Fibroblast of lung (primary cell): ENCODE results near the gene NFAT5. TPM values are rescaled to one million over a fixed set of nuclear protein-coding genes. Genes with fewer than 3 reads are reported as not detected.

Source experiments
- DNase-seq, 2 donors: peaks; one replicate each; pipeline versions ENCODE4 v3.0.0 to v3.0.0-alpha.2; 2010; ENCODE audit warnings: low read depth in 2 of 2
- H2AFZ ChIP-seq: 2 replicates; pipeline ENCODE4 v1.5.1; 2012; ENCODE audit warnings: low read length, control low read depth, inconsistent platforms
- H3K27ac ChIP-seq: 2 replicates; pipeline ENCODE4 v1.5.1; 2011; ENCODE audit warnings: low read length, control low read depth; ENCODE audit not compliant: insufficient read depth
- H3K27me3 ChIP-seq: 2 replicates; pipeline ENCODE4 v1.5.1; 2011; ENCODE audit warnings: mild to moderate bottlenecking, low read length; ENCODE audit not compliant: control insufficient read depth, insufficient read depth
- H3K36me3 ChIP-seq: 2 replicates; pipeline ENCODE4 v1.5.1; 2011; ENCODE audit warnings: low read length; ENCODE audit not compliant: control insufficient read depth, insufficient read depth
- H3K4me1 ChIP-seq: 2 replicates; pipeline ENCODE4 v1.5.1; 2011; ENCODE audit warnings: low read length; ENCODE audit not compliant: control insufficient read depth, insufficient read depth; ENCODE audit errors: extremely low read depth
- H3K4me2 ChIP-seq: 2 replicates; pipeline ENCODE4 v1.5.1; 2011; ENCODE audit warnings: low read length, control low read depth; ENCODE audit not compliant: insufficient read depth; ENCODE audit errors: extremely low read depth
- H3K4me3 ChIP-seq, 4 experiments: fragments of 200-600 bp in 1 of 4; sonication (generic) in 1 of 4; replicated peaks in 1 of 4; 2 replicates each; pipeline ENCODE4 v1.5.1; 2011 to 2016; ENCODE audit warnings: low read length in 4 of 4, low read depth in 3 of 4, mild to moderate bottlenecking in 3 of 4, control low read depth in 2 of 4, inconsistent platforms in 1 of 4, mixed read lengths in 1 of 4; ENCODE audit not compliant: insufficient read depth in 1 of 4; ENCODE audit errors: control extremely low read depth in 1 of 4
- H3K79me2 ChIP-seq: 2 replicates; pipeline ENCODE4 v1.5.1; 2012; ENCODE audit warnings: mild to moderate bottlenecking, low read length, inconsistent platforms; ENCODE audit not compliant: control insufficient read depth, insufficient read depth
- H3K9ac ChIP-seq: 2 replicates; pipeline ENCODE4 v1.5.1; 2011; ENCODE audit warnings: mild to moderate bottlenecking, low read length, control low read depth; ENCODE audit not compliant: insufficient read depth
- H3K9me3 ChIP-seq: 2 replicates; pipeline ENCODE4 v1.5.1; 2012; ENCODE audit warnings: low read depth, low read length; ENCODE audit not compliant: control insufficient read depth, insufficient read depth
- H4K20me1 ChIP-seq: 2 replicates; pipeline ENCODE4 v1.5.1; 2011; ENCODE audit warnings: low read length; ENCODE audit not compliant: control insufficient read depth, insufficient read depth; ENCODE audit errors: extremely low read depth
- CTCF ChIP-seq, 2 donors: IDR thresholded peaks in 1 of 2; conservative IDR thresholded peaks in 1 of 2; 1 replicate in 1 of 2; 2 replicates in 1 of 2; pipeline ENCODE4 v1.5.1; 2011 to 2012; ENCODE audit warnings: low read length in 2 of 2, control low read depth in 1 of 2, inconsistent platforms in 1 of 2, low read depth in 1 of 2, mild to moderate bottlenecking in 1 of 2
- EZH2 ChIP-seq: IDR thresholded peaks from 2 replicates; pipeline ENCODE4 v1.5.1; 2012; ENCODE audit warnings: low read length, control low read depth, mild to moderate bottlenecking; ENCODE audit errors: missing control alignments
- polyA plus RNA-seq, 2 donors: library from polyadenylated mRNA; depleted of rRNA in 1 of 2; stranded (reverse) in 1 of 2; unstranded in 1 of 2; fragments of >200 nt; gene quantifications; 2 replicates each; pipeline ENCODE4 v1.2.1, GENCODE V29; 2011 to 2012; ENCODE audit warnings: missing spikeins in 1 of 2
- total RNA-seq: library from RNA; depleted of rRNA; stranded (reverse); fragments of >200 nt; gene quantifications from 2 replicates; pipeline ENCODE4 v1.2.1, GENCODE V29; 2014

The NFAT5 gene
- total and polyA plus RNA-seq, 2 donors (not counting 1 experiment from before 2014, with no cell fraction given), result 33.4 to 39.4 TPM

GRCh38 chr16:69520800-69521602 is 44.8 kb upstream of the NFAT5 start:
- DNase-seq, result peak in 1 of 2 donors; percentile 55
- Histone ChIP-seq H3K79me2 (no peaks in the 10 kb centered on the region), H3K4me3 (no peak overlapping the region), H3K9ac (no peak overlapping the region), H2AFZ (peak overlapping the region; percentile 15), H4K20me1 (no peaks in the 10 kb centered on the region), H3K4me1 (no peaks in the 10 kb centered on the region), H3K4me2 (no peak overlapping the region), H3K27ac (no peak overlapping the region), H3K9me3 (no peaks in the 10 kb centered on the region), H3K36me3 (no peaks in the 10 kb centered on the region), H3K27me3 (no peaks in the 10 kb centered on the region)
- TF ChIP-seq EZH2 (no peak), CTCF (conservative IDR thresholded peaks at IDR 0.05 in 1 of 2, IDR thresholded peaks at IDR 0.05 in 1 of 2; ENCODE audit: low read depth in 1 of 2, low read length in 2 of 2) (no peak)

GRCh38 chr16:69522041-69522578 is 43.7 kb upstream of the NFAT5 start:
- Histone ChIP-seq H3K4me2 (no peak overlapping the region), H3K79me2 (no peaks in the 10 kb centered on the region), H3K27me3 (no peaks in the 10 kb centered on the region), H3K36me3 (no peaks in the 10 kb centered on the region), H3K9ac (no peak overlapping the region), H3K27ac (no peak overlapping the region), H4K20me1 (no peaks in the 10 kb centered on the region), H3K9me3 (no peaks in the 10 kb centered on the region), H2AFZ (no peak overlapping the region), H3K4me3 (no peak overlapping the region), H3K4me1 (no peaks in the 10 kb centered on the region)
- peak in 1 of 2 donors; percentile 52 for DNase-seq
- TF ChIP-seq CTCF (conservative IDR thresholded peaks at IDR 0.05 in 1 of 2, IDR thresholded peaks at IDR 0.05 in 1 of 2; ENCODE audit: low read depth in 1 of 2, low read length in 2 of 2), result no peak
- TF ChIP-seq EZH2, result no peak

GRCh38 chr16:69522732-69523404 is 42.9 kb upstream of the NFAT5 start:
- Histone ChIP-seq H3K4me2 (no peak overlapping the region), H3K27me3 (no peaks in the 10 kb centered on the region), H3K36me3 (no peaks in the 10 kb centered on the region), H3K9ac (no peak overlapping the region), H3K79me2 (no peaks in the 10 kb centered on the region), H3K9me3 (no peaks in the 10 kb centered on the region), H4K20me1 (no peaks in the 10 kb centered on the region), H2AFZ (no peak overlapping the region), H3K27ac (no peak overlapping the region), H3K4me3 (no peak overlapping the region), H3K4me1 (no peaks in the 10 kb centered on the region)
- TF ChIP-seq CTCF (conservative IDR thresholded peaks at IDR 0.05 in 1 of 2, IDR thresholded peaks at IDR 0.05 in 1 of 2; ENCODE audit: low read depth in 1 of 2, low read length in 2 of 2), result no peak
- no peak for TF ChIP-seq EZH2
- no peak for DNase-seq
